Measurements from ENCODE around the gene C1QTNF6. TPM values are rescaled to one million over a fixed set of nuclear protein-coding genes. Genes with fewer than 3 reads are reported as not detected.

Gene C1QTNF6
- total RNA-seq, 1 experiment from 2014 or later: 25.0 TPM

- TF ChIP-seq TCF7L2 (IDR thresholded peaks at IDR 0.05; ENCODE audit: low read depth, low read length): no peak
Measured at GRCh38 chr22:37161443-37161842, 26.6 kb downstream of the C1QTNF6 start (continued).

GRCh38 chr22:37160027-37160426 is 28.0 kb downstream of the C1QTNF6 start:
- Histone ChIP-seq H3K9me3 (ENCODE audit: control insufficient read depth, insufficient read depth, low read depth, low read length) (no peaks in the 10 kb centered on the region), H3K4me1 (ENCODE audit: control insufficient read depth, insufficient read depth, low read length) (no peaks in the 10 kb centered on the region), H3K27me3 (ENCODE audit: control insufficient read depth, insufficient read depth, low read length) (no peaks in the 10 kb centered on the region), H3K36me3 (ENCODE audit: control insufficient read depth, insufficient read depth, low read length) (no peaks in the 10 kb centered on the region), H3K27ac (ENCODE audit: low read length) (no peak overlapping the region), H3K4me3 (ENCODE audit: low read depth in 2 of 2, low read length in 2 of 2) (no peak overlapping the region)
- BruUV-seq (replicated peaks): no TSS peak
- ChIA-PET CTCF (no interaction called here), POLR2A (interaction anchor here (0.6 kb wide), 1 partner anchor 14 kb away, joined by 6 read pairs; no protein-coding TSS in a partner anchor)
- DNase-seq (ENCODE audit: low read depth, low spot score) (no peak), ATAC-seq (0 out of 2 replicates have a peak, but pooled peaks have one; percentile 66)
- intact Hi-C loops (cut with micrococcal nuclease; ENCODE audit: unreplicated experiment) (no loop called here), in situ Hi-C loops (cut with HindIII; ENCODE audit: low pct_unique_long_range_greater_than_20kb, low sequenced_read_pairs) (no loop called here)
- TF ChIP-seq SIN3A (IDR thresholded peaks at IDR 0.05; ENCODE audit: borderline replicate concordance, insufficient read depth, low read depth, low read length): no peak
- TF ChIP-seq POLR2AphosphoS5 (IDR thresholded peaks at IDR 0.05; ENCODE audit: low read depth, low read length): no peak
- TF ChIP-seq TCF7L2 (IDR thresholded peaks at IDR 0.05; ENCODE audit: low read depth, low read length): no peak
- no peak for TF ChIP-seq REST (IDR thresholded peaks at IDR 0.05; ENCODE audit: insufficient read depth in 1 of 2, low read depth in 2 of 2, low read length in 1 of 2)
- TF ChIP-seq CTCF (IDR thresholded peaks at IDR 0.05): no peak

- no peak for ATAC-seq
- in situ Hi-C loops (cut with HindIII; ENCODE audit: low pct_unique_long_range_greater_than_20kb, low sequenced_read_pairs) (no loop called here), intact Hi-C loops (cut with micrococcal nuclease; ENCODE audit: unreplicated experiment) (no loop called here)
- no peak overlapping the region for H3K4me3 ChIP-seq (ENCODE audit: low read depth in 2 of 2, low read length in 2 of 2)
- no peak for DNase-seq (ENCODE audit: low read depth, low spot score)
- no peak overlapping the region for H3K27ac ChIP-seq (ENCODE audit: low read length)
- TF ChIP-seq TCF7L2 (IDR thresholded peaks at IDR 0.05; ENCODE audit: low read depth, low read length): no peak
- no peak for TF ChIP-seq REST (IDR thresholded peaks at IDR 0.05; ENCODE audit: insufficient read depth in 1 of 2, low read depth in 2 of 2, low read length in 1 of 2)
- no peak for TF ChIP-seq CTCF (IDR thresholded peaks at IDR 0.05)
- no peak for TF ChIP-seq SIN3A (IDR thresholded peaks at IDR 0.05; ENCODE audit: borderline replicate concordance, insufficient read depth, low read depth, low read length)
- no peak for TF ChIP-seq POLR2AphosphoS5 (IDR thresholded peaks at IDR 0.05; ENCODE audit: low read depth, low read length)
- ChIA-PET POLR2A (no interaction called here), CTCF (no interaction called here)
- no peaks in the 10 kb centered on the region for H3K27me3 ChIP-seq (ENCODE audit: control insufficient read depth, insufficient read depth, low read length)
- BruUV-seq (replicated peaks): no TSS peak
- no peaks in the 10 kb centered on the region for H3K4me1 ChIP-seq (ENCODE audit: control insufficient read depth, insufficient read depth, low read length)
- no peaks in the 10 kb centered on the region for H3K9me3 ChIP-seq (ENCODE audit: control insufficient read depth, insufficient read depth, low read depth, low read length)
- H3K36me3 ChIP-seq (ENCODE audit: control insufficient read depth, insufficient read depth, low read length): no peaks in the 10 kb centered on the region
Measured at GRCh38 chr22:37158963-37159290, 29.1 kb downstream of the C1QTNF6 start.

Measured in Panc1 (cell line).